Endothelial cell of umbilical vein (primary cell): ENCODE data around the gene FAM50B. TPM values are rescaled to one million over a fixed set of nuclear protein-coding genes. Genes with fewer than 3 reads are reported as not detected.

Experiments used
- BruUV-seq: library from RNA; stranded (reverse); fragments of 400-500 nt; replicated peaks from 2 replicates; lab custom pipeline; 2021; lab: Mats Ljungman, UMichigan
- CTCF ChIA-PET: fragments of 300-600, 350-600 bp; sonication (Branson Sonifier 250); formaldehyde crosslinking; loops from one replicate; lab custom pipeline; 2021; ENCODE audit warnings: antibody characterized with exemption, inconsistent platforms; lab: Charles Lee
- POLR2A ChIA-PET: fragments of 300-600, 350-600 bp; sonication (Branson Sonifier 250); formaldehyde crosslinking; loops from one replicate; lab custom pipeline; 2021; ENCODE audit warnings: antibody characterized with exemption, inconsistent platforms; lab: Charles Lee
- DNase-seq: peaks from one replicate; pipeline ENCODE4 v3.0.0-alpha.2; 2011; ENCODE audit warnings: low read depth, low spot score
- FAIRE-seq: peaks from 2 replicates; lab custom pipeline; 2011; peaks lifted over from hg19 to GRCh38; lab: Jason Lieb, UNC
- H2AFZ ChIP-seq: 2 replicates; pipeline ENCODE4 v1.6.0; 2012; ENCODE audit warnings: low read depth, low read length, control low read depth, inconsistent platforms
- H3K27ac ChIP-seq: 2 replicates; pipeline ENCODE4 v1.5.1; 2011; ENCODE audit warnings: low read depth, mild to moderate bottlenecking, control low read depth, low read length, moderate library complexity; ENCODE audit not compliant: insufficient read depth
- H3K27me3 ChIP-seq, 2 experiments: 2 replicates each; pipeline versions ENCODE4 v1.6.0 to v1.6.1; 2011; ENCODE audit warnings: low read length in 2 of 2, mixed read lengths in 1 of 2; ENCODE audit not compliant: control insufficient read depth in 2 of 2, insufficient read depth in 2 of 2
- H3K36me3 ChIP-seq, 2 experiments: 2 replicates in 1 of 2; 3 replicates in 1 of 2; pipeline ENCODE4 v1.5.1; 2011; ENCODE audit warnings: low read length in 2 of 2, mild to moderate bottlenecking in 1 of 2, moderate library complexity in 1 of 2; ENCODE audit not compliant: control insufficient read depth in 2 of 2, insufficient read depth in 2 of 2; ENCODE audit errors: extremely low read depth in 1 of 2
- H3K4me1 ChIP-seq: 3 replicates; pipeline ENCODE4 v1.5.1; 2011; ENCODE audit warnings: mild to moderate bottlenecking, low read length; ENCODE audit not compliant: control insufficient read depth, insufficient read depth; ENCODE audit errors: extremely low read depth
- H3K4me2 ChIP-seq: 2 replicates; pipeline ENCODE4 v1.6.1; 2011; ENCODE audit warnings: low read length, control low read depth, mixed read lengths; ENCODE audit not compliant: insufficient read depth
- H3K4me3 ChIP-seq, 3 experiments: fragments of 200-600 bp in 1 of 3; sonication (generic), shearing (Covaris generic) in 1 of 3; replicated peaks in 1 of 3; 2 replicates each; pipeline ENCODE4 v1.5.1; 2011 to 2016; ENCODE audit warnings: control low read depth in 3 of 3, low read length in 3 of 3, mild to moderate bottlenecking in 2 of 3, inconsistent platforms in 1 of 3, low read depth in 1 of 3, moderate library complexity in 1 of 3; ENCODE audit not compliant: insufficient read depth in 1 of 3
- H3K79me2 ChIP-seq: 2 replicates; pipeline ENCODE4 v1.6.0; 2012; ENCODE audit warnings: low read length, inconsistent platforms; ENCODE audit not compliant: control insufficient read depth, insufficient read depth
- H3K9ac ChIP-seq: replicated peaks from 2 replicates; pipeline ENCODE3; 2011; ENCODE audit warnings: low read length, control low read depth; ENCODE audit not compliant: insufficient read depth; ENCODE audit errors: extremely low read depth
- H3K9me1 ChIP-seq: replicated peaks from 3 replicates; pipeline ENCODE4 v1.6.0; 2011; ENCODE audit warnings: mild to moderate bottlenecking, low read length; ENCODE audit not compliant: control insufficient read depth, insufficient read depth; ENCODE audit errors: extremely low read depth
- H3K9me3 ChIP-seq: replicated peaks from 2 replicates; pipeline ENCODE4 v1.5.1; 2012; ENCODE audit warnings: low read length, inconsistent platforms; ENCODE audit not compliant: control insufficient read depth, insufficient read depth
- H4K20me1 ChIP-seq: replicated peaks from 2 replicates; pipeline ENCODE3; 2011; ENCODE audit warnings: mild to moderate bottlenecking, low read length; ENCODE audit not compliant: control insufficient read depth, insufficient read depth; ENCODE audit errors: extremely low read depth
- CTCF ChIP-seq, 2 donors: IDR thresholded peaks; 1 replicate in 1 of 2; 2 replicates in 1 of 2; pipeline ENCODE4 v1.5.1; 2011; ENCODE audit warnings: low read length in 2 of 2, mild to moderate bottlenecking in 2 of 2, moderate library complexity in 2 of 2, control low read depth in 1 of 2, inconsistent platforms in 1 of 2, low read depth in 1 of 2; ENCODE audit not compliant: insufficient read depth in 1 of 2; ENCODE audit errors: extremely low read depth in 1 of 2
- EZH2 ChIP-seq: IDR thresholded peaks from 2 replicates; pipeline ENCODE4 v1.6.1; 2012; ENCODE audit warnings: borderline replicate concordance, low read depth, mild to moderate bottlenecking, moderate library complexity, low read length, inconsistent platforms; ENCODE audit not compliant: severe bottlenecking
- FOS ChIP-seq: IDR thresholded peaks from 2 replicates; pipeline ENCODE4 v1.6.1; 2011; ENCODE audit warnings: mild to moderate bottlenecking, low read length, moderate library complexity, borderline replicate concordance; ENCODE audit not compliant: insufficient read depth
- POLR2A ChIP-seq: IDR thresholded peaks from 2 replicates; pipeline ENCODE4 v1.6.1; 2012; ENCODE audit warnings: low read depth, mild to moderate bottlenecking, control low read depth, low read length
- dilution Hi-C: fragments of 300-500 bp; cut with MboI; formaldehyde crosslinking; loops from one replicate; pipeline ENCODE4 v1.15.0; 2019; ENCODE audit warnings: low sequenced_read_pairs; ENCODE audit not compliant: extremely low pct_ligation_motif_present
- intact Hi-C: fragments of 100-400 bp; cut with micrococcal nuclease; formaldehyde crosslinking; loops from one replicate; pipeline ENCODE4 v1.10.0; 2022
- polyA plus RNA-seq, 4 experiments: library from polyadenylated mRNA; depleted of rRNA in 3 of 4; stranded (reverse) in 3 of 4; unstranded in 1 of 4; fragments of >200 nt; gene quantifications; 2 replicates each; pipeline versions ENCODE4 v1.2.1 to v1.2.3, GENCODE V29; 2011 to 2012; ENCODE audit warnings: missing spikeins in 1 of 4
- total RNA-seq: library from RNA; stranded (reverse); gene quantifications from 2 replicates; pipeline ENCODE4 v1.2.3, GENCODE V29; 2021

FAM50B gene
- total and polyA plus RNA-seq, 2 donors (not counting 3 experiments of a cell fraction or from before 2014, with no cell fraction given) = 10.0 to 14.1 TPM

GRCh38 chr6:3890047-3890446, 40.9 kb downstream of the FAM50B start:
- H2AFZ ChIP-seq = no peak overlapping the region
- DNase-seq (no peak), FAIRE-seq (no peak)
- H3K4me2 ChIP-seq = no peak overlapping the region
- no peak overlapping the region for H3K9ac ChIP-seq
- H3K27ac ChIP-seq = no peak overlapping the region
- H3K4me1 ChIP-seq = peaks cover 4% of the 10 kb centered on the region
- H3K79me2 ChIP-seq = no peaks in the 10 kb centered on the region
- no peaks in the 10 kb centered on the region for H3K27me3 ChIP-seq
- no peak overlapping the region for H3K4me3 ChIP-seq
- BruUV-seq = no TSS peak
- intact Hi-C loops = no loop called here
- TF ChIP-seq EZH2 = no peak
- no peak for TF ChIP-seq FOS
- no peak for TF ChIP-seq CTCF (IDR thresholded peaks at IDR 0.05; ENCODE audit: extremely low read depth in 1 of 2, insufficient read depth in 1 of 2, low read depth in 1 of 2, low read length in 2 of 2)
- dilution Hi-C loops = no loop called here
- POLR2A ChIA-PET = no interaction called here
- no peaks in the 10 kb centered on the region for H3K9me3 ChIP-seq
- H3K36me3 ChIP-seq = no peaks in the 10 kb centered on the region
- H4K20me1 ChIP-seq = no peaks in the 10 kb centered on the region
- CTCF ChIA-PET = interaction anchor here (0.5 to 3.8 kb wide), 6 partner anchors 40 to 148 kb away, joined by 3 to 48 read pairs (median 8); no protein-coding TSS in a partner anchor
- H3K9me1 ChIP-seq = no peaks in the 10 kb centered on the region

GRCh38 chr6:3891883-3892282, 42.7 kb downstream of the FAM50B start:
- FAIRE-seq = no peak
- intact Hi-C loops = no loop called here
- H3K79me2 ChIP-seq = no peaks in the 10 kb centered on the region
- ChIA-PET CTCF (interaction anchor here (1.1 to 3.9 kb wide), 4 partner anchors 41 to 99 kb away, joined by 3 to 18 read pairs (median 5); no protein-coding TSS in a partner anchor), POLR2A (interaction anchor here (0.6 kb wide), 1 partner anchor 487 kb away, joined by 4 read pairs; no protein-coding TSS in a partner anchor)
- TF ChIP-seq POLR2A = no peak
- no peaks in the 10 kb centered on the region for H3K9me3 ChIP-seq
- H3K27ac ChIP-seq = no peak overlapping the region
- H3K4me2 ChIP-seq = no peak overlapping the region
- no peak overlapping the region for H3K9ac ChIP-seq
- H3K9me1 ChIP-seq = no peaks in the 10 kb centered on the region
- no peaks in the 10 kb centered on the region for H4K20me1 ChIP-seq
- peaks cover 4% of the 10 kb centered on the region for H3K4me1 ChIP-seq
- BruUV-seq = no TSS peak
- H3K36me3 ChIP-seq = no peaks in the 10 kb centered on the region
- H3K27me3 ChIP-seq = no peaks in the 10 kb centered on the region
- no peak for DNase-seq
- H3K4me3 ChIP-seq = no peak overlapping the region
- dilution Hi-C loops = no loop called here
- no peak overlapping the region for H2AFZ ChIP-seq
